ENCODE data around the gene OR4F15. TPM values are rescaled to one million over a fixed set of nuclear protein-coding genes. Genes with fewer than 3 reads are reported as not detected.

OR4F15 gene
- total and polyA plus RNA-seq, 4 donors: not detected

DNA sequence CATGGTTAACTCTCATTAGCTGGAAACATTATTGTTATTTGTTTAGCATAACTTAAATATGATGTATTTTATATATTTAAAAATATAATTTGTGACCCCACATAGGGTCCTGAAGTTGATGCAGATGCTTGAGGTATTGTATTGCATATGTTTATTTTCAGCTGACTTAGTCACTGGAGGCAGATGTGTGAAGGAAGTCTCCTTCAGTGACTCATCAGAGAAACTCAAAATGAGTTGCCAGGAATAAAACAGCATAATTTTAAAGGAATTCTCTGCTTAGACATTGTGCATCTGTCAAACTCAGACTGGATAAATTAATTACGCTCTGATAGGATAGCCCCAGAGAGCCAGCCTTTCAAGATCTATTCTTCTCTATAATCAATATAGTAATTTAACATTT lies 16.5 kb upstream of the OR4F15 start:
- DNase-seq (no peak), ATAC-seq (ENCODE audit: insufficient read depth, low FRiP score) (no peak)
- Histone ChIP-seq H3K36me3 (ENCODE audit: control insufficient read depth in 4 of 4, insufficient read depth in 4 of 4, low read length in 4 of 4) (no peaks in the 10 kb centered on the region), H3K4me1 (ENCODE audit: control insufficient read depth in 5 of 5, insufficient read depth in 5 of 5, low read length in 5 of 5) (no peaks in the 10 kb centered on the region), H3K27ac (ENCODE audit: low read depth in 1 of 2, low read length in 1 of 2) (no peak overlapping the region), H3K9ac (ENCODE audit: insufficient read depth in 1 of 2, low read length in 2 of 2) (no peak overlapping the region), H3K9me3 (ENCODE audit: control insufficient read depth in 4 of 4, insufficient read depth in 3 of 4, low read length in 3 of 4) (no peaks in the 10 kb centered on the region), H3K4me3 (no peak overlapping the region), H3K27me3 (ENCODE audit: control insufficient read depth in 3 of 3, insufficient read depth in 3 of 3, low read length in 2 of 3) (no peaks in the 10 kb centered on the region)
- no peak for TF ChIP-seq CTCF (IDR thresholded peaks at IDR 0.05; ENCODE audit: control extremely low read depth, extremely low read depth)
- WGBS, 2 donors: 75 to 90% methylated on average over 1 of the region's 1 CpG

- WGBS, 2 donors: 61 to 78% methylated on average over 1 of the region's 1 CpG
- no peak overlapping the region for H3K9ac ChIP-seq (ENCODE audit: insufficient read depth in 1 of 2, low read length in 2 of 2)
- no peak overlapping the region for H3K27ac ChIP-seq (ENCODE audit: low read depth in 1 of 2, low read length in 1 of 2)
- H3K4me1 ChIP-seq (ENCODE audit: control insufficient read depth in 5 of 5, insufficient read depth in 5 of 5, low read length in 5 of 5): no peaks in the 10 kb centered on the region
- H3K36me3 ChIP-seq (ENCODE audit: control insufficient read depth in 4 of 4, insufficient read depth in 4 of 4, low read length in 4 of 4): no peaks in the 10 kb centered on the region
- peaks cover 0 to 3% (median 1%) of the 10 kb centered on the region in 4 donors for H3K9me3 ChIP-seq (ENCODE audit: control insufficient read depth in 4 of 4, insufficient read depth in 3 of 4, low read length in 3 of 4)
- no peak for TF ChIP-seq CTCF (IDR thresholded peaks at IDR 0.05; ENCODE audit: control extremely low read depth, extremely low read depth)
- DNase-seq (no peak), ATAC-seq (ENCODE audit: insufficient read depth, low FRiP score) (no peak)
- H3K4me3 ChIP-seq: no peak overlapping the region
- no peaks in the 10 kb centered on the region for H3K27me3 ChIP-seq (ENCODE audit: control insufficient read depth in 3 of 3, insufficient read depth in 3 of 3, low read length in 2 of 3)
Measured at GRCh38 chr15:101799665-101800064, 12.3 kb upstream of the OR4F15 start.

DNA sequence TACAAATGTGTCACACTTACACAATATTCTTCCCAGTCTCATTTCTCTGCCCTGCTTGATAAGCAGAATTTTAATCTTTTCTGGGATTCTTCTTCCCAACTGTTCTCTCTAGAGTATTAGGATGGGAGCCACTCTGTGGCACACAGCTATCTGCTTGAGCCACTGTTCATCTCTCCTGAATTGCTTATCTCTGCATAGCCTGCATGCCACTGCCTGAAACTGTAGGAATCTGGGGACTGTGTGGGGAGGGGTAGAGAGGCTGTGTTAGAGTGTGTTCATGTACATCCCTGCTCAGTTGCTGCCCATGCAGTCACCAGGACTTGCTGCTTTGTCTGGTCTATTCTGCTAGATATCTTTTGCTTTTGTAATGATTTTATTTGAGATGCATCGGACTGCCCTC lies 11.0 kb upstream of the OR4F15 start:
- Histone ChIP-seq H3K9ac (ENCODE audit: insufficient read depth in 1 of 2, low read length in 2 of 2) (no peak overlapping the region), H3K27ac (ENCODE audit: low read depth in 1 of 2, low read length in 1 of 2) (no peak overlapping the region), H3K9me3 (ENCODE audit: control insufficient read depth in 4 of 4, insufficient read depth in 3 of 4, low read length in 3 of 4) (peaks cover 0 to 3% (median 1%) of the 10 kb centered on the region in 4 donors), H3K4me1 (ENCODE audit: control insufficient read depth in 5 of 5, insufficient read depth in 5 of 5, low read length in 5 of 5) (no peaks in the 10 kb centered on the region), H3K4me3 (no peak overlapping the region), H3K36me3 (ENCODE audit: control insufficient read depth in 4 of 4, insufficient read depth in 4 of 4, low read length in 4 of 4) (no peaks in the 10 kb centered on the region), H3K27me3 (ENCODE audit: control insufficient read depth in 3 of 3, insufficient read depth in 3 of 3, low read length in 2 of 3) (no peaks in the 10 kb centered on the region)
- WGBS, 2 donors: 88 to 93% methylated on average over 1 of the region's 1 CpG
- DNase-seq (no peak), ATAC-seq (ENCODE audit: insufficient read depth, low FRiP score) (no peak)
- TF ChIP-seq CTCF (IDR thresholded peaks at IDR 0.05; ENCODE audit: control extremely low read depth, extremely low read depth): no peak

DNA sequence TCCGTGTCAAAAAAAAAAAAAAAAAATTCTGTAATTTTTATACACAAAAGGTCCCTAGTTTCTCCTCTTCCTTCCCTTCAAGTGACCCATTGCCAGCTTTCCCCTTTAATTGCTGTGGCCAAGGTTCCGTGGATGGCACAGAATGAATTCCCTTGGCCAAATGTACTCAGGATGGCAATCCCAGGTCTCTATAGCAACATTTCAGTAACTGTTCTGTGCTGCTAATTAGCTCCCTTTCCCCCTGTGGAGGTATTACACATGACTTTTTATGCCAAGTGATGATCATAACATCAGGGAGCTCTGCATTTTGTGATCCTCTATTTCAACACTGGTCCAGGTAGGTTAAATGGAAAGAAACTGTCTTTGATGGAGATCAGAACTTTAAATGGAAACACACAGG lies 8.8 kb upstream of the OR4F15 start, which contains the start of gene OR4F6:
TSS of gene OR4F6 (plus strand) at position 301 of the 400 bp plus-strand sequence. CDS start 2,211 bp downstream, outside the sequence.
- no peak for DNase-seq
- 88 to 92% methylated on average over 2 of the region's 2 CpGs for WGBS, 2 donors

More for the DNA sequence above, 8.8 kb upstream of the OR4F15 start, which contains the start of gene OR4F6:
- peaks cover 0 to 5% (median 1%) of the 10 kb centered on the region in 4 donors for H3K9me3 ChIP-seq (ENCODE audit: control insufficient read depth in 4 of 4, insufficient read depth in 3 of 4, low read length in 3 of 4)
- H3K27ac ChIP-seq (ENCODE audit: low read depth in 1 of 2, low read length in 1 of 2): no peak within 1 kb of the TSS
- H3K36me3 ChIP-seq (ENCODE audit: control insufficient read depth in 4 of 4, insufficient read depth in 4 of 4, low read length in 4 of 4): no peaks in the 10 kb centered on the region
- ATAC-seq (ENCODE audit: insufficient read depth, low FRiP score): no peak
- no peak for TF ChIP-seq CTCF (IDR thresholded peaks at IDR 0.05; ENCODE audit: control extremely low read depth, extremely low read depth)
- H3K4me1 ChIP-seq (ENCODE audit: control insufficient read depth in 5 of 5, insufficient read depth in 5 of 5, low read length in 5 of 5): no peaks in the 10 kb centered on the region
- no peak within 1 kb of the TSS for H3K4me3 ChIP-seq
- no peak within 1 kb of the TSS for H3K9ac ChIP-seq (ENCODE audit: insufficient read depth in 1 of 2, low read length in 2 of 2)
- no peaks in the 10 kb centered on the region for H3K27me3 ChIP-seq (ENCODE audit: control insufficient read depth in 3 of 3, insufficient read depth in 3 of 3, low read length in 2 of 3)
